NCI-H69 (cell line): Measurements from ENCODE around the gene NRBP1.
"Not testable (repeated sequence)": the region's sequence is repeated elsewhere in the genome, so short reads cannot be mapped to it uniquely, and the experiment has no call there.

Experiments used
- DNase-seq: peaks from one replicate; lab custom pipeline; 2025; lab: John Stamatoyannopoulos, UW

The NRBP1 gene

GRCh38 chr2:27421660-27422250 lies 6.7 kb upstream of the NRBP1 start:
- DNase-seq, result no peak

GRCh38 chr2:27422958-27423357 lies 5.5 kb upstream of the NRBP1 start:
- DNase-seq, result no peak

- DNase-seq, result not testable (repeated sequence)
Observed at GRCh38 chr2:27425039-27425438, 3.4 kb upstream of the NRBP1 start.

- DNase-seq, result no peak
Observed at GRCh38 chr2:27427863-27428212, 593 bp upstream of the NRBP1 start.

- DNase-seq, result peak; percentile 80
Observed at GRCh38 chr2:27428978-27429541, 629 bp downstream of the NRBP1 start.

GRCh38 chr2:27431395-27431794 lies 3.0 kb downstream of the NRBP1 start:
- DNase-seq, result peak; percentile 3

- DNase-seq, result no peak
Observed at GRCh38 chr2:27435628-27436027, 7.2 kb downstream of the NRBP1 start.

- DNase-seq, result no peak
Observed at GRCh38 chr2:27441226-27441926, 12.9 kb downstream of the NRBP1 start.

GRCh38 chr2:27441958-27442919 lies 13.8 kb downstream of the NRBP1 start, which contains the start of gene KRTCAP3:
TSS of gene KRTCAP3 (plus strand) at chr2:27442381. CDS start at chr2:27442413, 32 bp downstream.
- peak; percentile 84 for DNase-seq

- DNase-seq, result no peak
Observed at GRCh38 chr2:27442920-27443282, 14.5 kb downstream of the NRBP1 start.

GRCh38 chr2:27445155-27445554 lies 16.7 kb downstream of the NRBP1 start:
- DNase-seq, result no peak

GRCh38 chr2:27445615-27446014 lies 17.2 kb downstream of the NRBP1 start:
- DNase-seq, result no peak

GRCh38 chr2:27446057-27446456 lies 17.6 kb downstream of the NRBP1 start:
- peak; percentile 25 for DNase-seq

- DNase-seq, result peak; percentile 64
Observed at GRCh38 chr2:27448381-27448780, 19.9 kb downstream of the NRBP1 start.

- no peak for DNase-seq
Observed at GRCh38 chr2:27451095-27451494, 22.7 kb downstream of the NRBP1 start.

GRCh38 chr2:27453968-27454367 lies 25.5 kb downstream of the NRBP1 start:
- no peak for DNase-seq

GRCh38 chr2:27461118-27461517 lies 32.7 kb downstream of the NRBP1 start:
- no peak for DNase-seq

- DNase-seq, result no peak
Observed at GRCh38 chr2:27464443-27464842, 36.0 kb downstream of the NRBP1 start.

GRCh38 chr2:27471961-27472360 lies 43.5 kb downstream of the NRBP1 start:
- DNase-seq, result no peak

GRCh38 chr2:27485496-27485895 lies 57.1 kb downstream of the NRBP1 start:
- DNase-seq, result no peak

GRCh38 chr2:27489118-27489497 lies 60.7 kb downstream of the NRBP1 start:
- DNase-seq, result peak; percentile 62
